ENCODE results near the gene ARHGEF4. TPM values are rescaled to one million over a fixed set of nuclear protein-coding genes. Genes with fewer than 3 reads are reported as not detected.

ARHGEF4 gene
- total RNA-seq, 1 experiment from 2014 or later: 21.8 TPM

GRCh38 chr2:130828461-130828860 is 8.3 kb upstream of the ARHGEF4 start:
- TF ChIP-seq ZNF138 (CRISPR knock-in tag; conservative IDR thresholded peaks at IDR 0.05) (no peak), ZNF425 (CRISPR knock-in tag; conservative IDR thresholded peaks at IDR 0.05) (no peak), ESRRA (CRISPR knock-in tag; IDR thresholded peaks at IDR 0.05; ENCODE audit: borderline replicate concordance) (no peak), ELF4 (CRISPR knock-in tag; IDR thresholded peaks at IDR 0.05; ENCODE audit: low read depth) (no peak), ZNF317 (CRISPR knock-in tag; IDR thresholded peaks at IDR 0.05; ENCODE audit: borderline replicate concordance, low read depth) (no peak), RORB (CRISPR knock-in tag; IDR thresholded peaks at IDR 0.05) (no peak)
- TF ChIP-seq, protein P1, sequence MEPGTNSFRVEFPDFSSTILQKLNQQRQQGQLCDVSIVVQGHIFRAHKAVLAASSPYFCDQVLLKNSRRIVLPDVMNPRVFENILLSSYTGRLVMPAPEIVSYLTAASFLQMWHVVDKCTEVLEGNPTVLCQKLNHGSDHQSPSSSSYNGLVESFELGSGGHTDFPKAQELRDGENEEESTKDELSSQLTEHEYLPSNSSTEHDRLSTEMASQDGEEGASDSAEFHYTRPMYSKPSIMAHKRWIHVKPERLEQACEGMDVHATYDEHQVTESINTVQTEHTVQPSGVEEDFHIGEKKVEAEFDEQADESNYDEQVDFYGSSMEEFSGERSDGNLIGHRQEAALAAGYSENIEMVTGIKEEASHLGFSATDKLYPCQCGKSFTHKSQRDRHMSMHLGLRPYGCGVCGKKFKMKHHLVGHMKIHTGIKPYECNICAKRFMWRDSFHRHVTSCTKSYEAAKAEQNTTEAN (CRISPR knock-in tag; IDR thresholded peaks at IDR 0.05): no peak
- Mint-ChIP-seq H3K9me3 (no peaks in the 10 kb centered on the region), H3K4me3 (no peak overlapping the region), H3K36me3 (no peaks in the 10 kb centered on the region), H3K27me3 (ENCODE audit: low read depth) (peaks cover 3% of the 10 kb centered on the region; the same call in 1 of the 2 replicates), H3K27ac (no peak overlapping the region), H3K4me1 (peaks cover 9% of the 10 kb centered on the region)
- DNase-seq (ENCODE audit: low spot score): no peak
- POLR2A ChIA-PET: no interaction called here
- no peak for ATAC-seq
- CTCF ChIA-PET: interaction anchor here (1.3 to 1.9 kb wide), 2 partner anchors 8 to 31 kb away, joined by 3 to 6 read pairs; no protein-coding TSS in a partner anchor

DNA sequence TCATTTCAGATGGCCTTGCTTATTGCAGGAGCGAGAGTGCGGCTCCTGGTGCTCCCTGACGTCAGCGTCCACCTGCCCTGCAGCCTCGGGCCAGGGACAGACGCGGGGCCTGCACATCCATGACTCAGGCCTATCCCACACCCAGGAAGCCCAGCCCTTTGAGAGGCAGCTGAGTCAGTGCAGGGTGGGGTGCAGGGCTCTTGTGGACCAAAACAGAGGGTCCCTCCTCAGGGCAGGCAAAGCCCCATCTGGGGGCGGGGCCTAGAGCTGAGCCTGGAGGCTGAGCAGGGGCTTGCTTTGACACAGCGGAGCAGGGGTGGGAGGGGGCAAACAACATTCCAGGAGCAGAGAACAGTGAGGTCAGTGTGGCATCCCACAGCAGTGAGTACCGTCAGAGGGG is 7.7 kb upstream of the ARHGEF4 start:
- ATAC-seq: peak; percentile 50
- H3K27me3 Mint-ChIP-seq (ENCODE audit: low read depth): peaks cover 3% of the 10 kb centered on the region; the same call in 1 of the 2 replicates
- H3K36me3 Mint-ChIP-seq: no peaks in the 10 kb centered on the region
- no peak overlapping the region for H3K27ac Mint-ChIP-seq
- peaks cover 9% of the 10 kb centered on the region for H3K4me1 Mint-ChIP-seq
- no peak for DNase-seq (ENCODE audit: low spot score)
- H3K9me3 Mint-ChIP-seq: no peaks in the 10 kb centered on the region
- no peak overlapping the region for H3K4me3 Mint-ChIP-seq
- TF ChIP-seq GTF2I (CRISPR knock-in tag; conservative IDR thresholded peaks at IDR 0.05) (no peak), ATF1 (CRISPR knock-in tag; IDR thresholded peaks at IDR 0.05) (no peak), GRHL2 (CRISPR knock-in tag; IDR thresholded peaks at IDR 0.05; ENCODE audit: insufficient replicate concordance, severe bottlenecking) (no peak), PRDM15 (CRISPR knock-in tag; IDR thresholded peaks at IDR 0.05) (no peak), NR2C2 (CRISPR knock-in tag; IDR thresholded peaks at IDR 0.05) (no peak), GABPB1 (CRISPR knock-in tag; IDR thresholded peaks at IDR 0.05) (no peak), ZBTB21 (CRISPR knock-in tag; IDR thresholded peaks at IDR 0.05; ENCODE audit: borderline replicate concordance) (no peak)
- TF ChIP-seq, protein P2, sequence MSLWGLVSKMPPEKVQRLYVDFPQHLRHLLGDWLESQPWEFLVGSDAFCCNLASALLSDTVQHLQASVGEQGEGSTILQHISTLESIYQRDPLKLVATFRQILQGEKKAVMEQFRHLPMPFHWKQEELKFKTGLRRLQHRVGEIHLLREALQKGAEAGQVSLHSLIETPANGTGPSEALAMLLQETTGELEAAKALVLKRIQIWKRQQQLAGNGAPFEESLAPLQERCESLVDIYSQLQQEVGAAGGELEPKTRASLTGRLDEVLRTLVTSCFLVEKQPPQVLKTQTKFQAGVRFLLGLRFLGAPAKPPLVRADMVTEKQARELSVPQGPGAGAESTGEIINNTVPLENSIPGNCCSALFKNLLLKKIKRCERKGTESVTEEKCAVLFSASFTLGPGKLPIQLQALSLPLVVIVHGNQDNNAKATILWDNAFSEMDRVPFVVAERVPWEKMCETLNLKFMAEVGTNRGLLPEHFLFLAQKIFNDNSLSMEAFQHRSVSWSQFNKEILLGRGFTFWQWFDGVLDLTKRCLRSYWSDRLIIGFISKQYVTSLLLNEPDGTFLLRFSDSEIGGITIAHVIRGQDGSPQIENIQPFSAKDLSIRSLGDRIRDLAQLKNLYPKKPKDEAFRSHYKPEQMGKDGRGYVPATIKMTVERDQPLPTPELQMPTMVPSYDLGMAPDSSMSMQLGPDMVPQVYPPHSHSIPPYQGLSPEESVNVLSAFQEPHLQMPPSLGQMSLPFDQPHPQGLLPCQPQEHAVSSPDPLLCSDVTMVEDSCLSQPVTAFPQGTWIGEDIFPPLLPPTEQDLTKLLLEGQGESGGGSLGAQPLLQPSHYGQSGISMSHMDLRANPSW (CRISPR knock-in tag; conservative IDR thresholded peaks at IDR 0.05; ENCODE audit: low read depth): no peak
- POLR2A ChIA-PET: no interaction called here
- CTCF ChIA-PET: interaction anchor here (1.3 to 1.9 kb wide), 2 partner anchors 9 to 31 kb away, joined by 3 to 6 read pairs; no protein-coding TSS in a partner anchor
